HepG2 (cell line): Measurements from ENCODE around the gene MYLK. TPM values are rescaled to one million over a fixed set of nuclear protein-coding genes. Genes with fewer than 3 reads are reported as not detected.

ENCODE experiments used
- ATAC-seq: fragments of 200-7000 bp; cut with Tn5 transposase; 3 replicates; pipeline ENCODE4 v1.9.1; 2020; ENCODE audit warnings: mild to moderate bottlenecking, moderate library complexity
- BruUV-seq: library from RNA; stranded (reverse); fragments of 400-500 nt; replicated peaks from 2 replicates; lab custom pipeline; 2021; lab: Mats Ljungman, UMichigan
- CTCF ChIA-PET: fragments of 300-600 bp; formaldehyde crosslinking; extraction: SDS; loops from one replicate; lab custom pipeline; 2021; ENCODE audit warnings: low total read pairs, inconsistent platforms, low intra/inter-chr PET ratio; lab: Yijun Ruan, JAX
- POLR2A ChIA-PET: fragments of 350-600 bp; sonication (Branson Sonifier 250); formaldehyde crosslinking; loops from one replicate; lab custom pipeline; 2020; ENCODE audit warnings: antibody characterized with exemption, inconsistent platforms; lab: Yijun Ruan, JAX
- DNase-seq: peaks from one replicate; pipeline ENCODE4 v3.0.0-alpha.2; 2015; ENCODE audit warnings: low spot score
- FAIRE-seq: peaks from 3 replicates; lab custom pipeline; 2011; peaks lifted over from hg19 to GRCh38; lab: Jason Lieb, UNC
- H2AFZ ChIP-seq: one replicate; pipeline ENCODE4 v1.6.1; 2011; ENCODE audit warnings: low read length, inconsistent platforms
- H3K27ac ChIP-seq: fragments of 300-600 bp; 3 replicates; pipeline ENCODE4 v1.8.0; 2011; ENCODE audit warnings: mixed run types, mild to moderate bottlenecking, mixed read lengths, low read length, inconsistent platforms; ENCODE audit not compliant: insufficient read depth; ENCODE audit errors: extremely low read length
- H3K27me3 ChIP-seq, 2 experiments: fragments of 200-600 bp in 1 of 2; 2 replicates in 1 of 2; 3 replicates in 1 of 2; pipeline versions ENCODE4 v1.6.0 to v1.8.0; 2011; ENCODE audit warnings: low read length in 2 of 2, mild to moderate bottlenecking in 2 of 2, moderate library complexity in 2 of 2, inconsistent platforms in 1 of 2; ENCODE audit not compliant: insufficient read depth in 2 of 2, control insufficient read depth in 1 of 2
- H3K36me3 ChIP-seq, 2 experiments: fragments of 200-600 bp in 1 of 2; replicated peaks in 1 of 2; 2 replicates in 1 of 2; 3 replicates in 1 of 2; pipeline versions ENCODE4 v1.5.1 to v1.8.0; 2011; ENCODE audit warnings: low read length in 2 of 2, inconsistent platforms in 1 of 2; ENCODE audit not compliant: insufficient read depth in 2 of 2, control insufficient read depth in 1 of 2
- H3K4me1 ChIP-seq: 2 replicates; pipeline ENCODE4 v1.5.1; 2012; ENCODE audit warnings: low read length, inconsistent platforms; ENCODE audit not compliant: insufficient read depth
- H3K4me2 ChIP-seq: 2 replicates; pipeline ENCODE4 v1.6.0; 2011; ENCODE audit warnings: low read depth, low read length, inconsistent platforms
- H3K4me3 ChIP-seq, 3 experiments: fragments of 200-600 bp in 1 of 3; sonication (generic), shearing (Covaris generic) in 1 of 3; replicated peaks in 1 of 3; 2 replicates each; pipeline ENCODE4 v1.5.1; 2011 to 2016; ENCODE audit warnings: low read length in 3 of 3, inconsistent platforms in 2 of 3, low read depth in 2 of 3, mild to moderate bottlenecking in 2 of 3, control low read depth in 1 of 3, mixed read lengths in 1 of 3; ENCODE audit not compliant: insufficient read depth in 1 of 3
- H3K79me2 ChIP-seq: one replicate; pipeline ENCODE4 v1.6.1; 2011; ENCODE audit warnings: low read length, inconsistent platforms; ENCODE audit not compliant: insufficient read depth
- H3K9ac ChIP-seq: 2 replicates; pipeline ENCODE4 v1.6.0; 2011; ENCODE audit warnings: mild to moderate bottlenecking, low read depth, low read length, inconsistent platforms; ENCODE audit not compliant: insufficient read depth
- H3K9me3 ChIP-seq: 2 replicates; pipeline ENCODE4 v1.5.1; 2012; ENCODE audit warnings: mild to moderate bottlenecking, low read length
- H4K20me1 ChIP-seq: 2 replicates; pipeline ENCODE4 v1.6.0; 2011; ENCODE audit warnings: inconsistent platforms, mild to moderate bottlenecking, low read length, moderate library complexity; ENCODE audit not compliant: insufficient read depth
- CBFB ChIP-seq: sonication (generic); formaldehyde crosslinking; IDR thresholded peaks from 2 replicates; pipeline ENCODE4 v1.4.0; 2020; ENCODE audit warnings: missing genetic modification reagents
- CC2D1A ChIP-seq: sonication (generic); formaldehyde crosslinking; IDR thresholded peaks from 2 replicates; pipeline ENCODE4 v1.8.1; 2023; ENCODE audit warnings: mild to moderate bottlenecking, missing genetic modification reagents
- GZF1 ChIP-seq: sonication (generic); formaldehyde crosslinking; IDR thresholded peaks from 2 replicates; pipeline ENCODE4 v1.5.1; 2020; ENCODE audit warnings: mild to moderate bottlenecking, missing genetic modification reagents
- HDAC6 ChIP-seq: fragments of 200-600 bp; sonication (generic); IDR thresholded peaks from 2 replicates; pipeline ENCODE4 v1.7.0; 2017; ENCODE audit warnings: mild to moderate bottlenecking, antibody characterized with exemption, low read length, low read depth
- KDM6A ChIP-seq: IDR thresholded peaks from 2 replicates; pipeline ENCODE4 v1.6.1; 2016; ENCODE audit warnings: low read depth
- KLF12 ChIP-seq: sonication (generic); formaldehyde crosslinking; IDR thresholded peaks from 2 replicates; pipeline ENCODE4 v1.4.0; 2020; ENCODE audit warnings: missing genetic modification reagents, borderline replicate concordance
- MAFG ChIP-seq: sonication (generic); formaldehyde crosslinking; IDR thresholded peaks from 2 replicates; pipeline ENCODE4 v1.5.1; 2020; ENCODE audit warnings: mild to moderate bottlenecking, missing genetic modification reagents
- MTA3 ChIP-seq: sonication (generic); formaldehyde crosslinking; IDR thresholded peaks from 2 replicates; pipeline ENCODE4 v1.4.0; 2020; ENCODE audit warnings: missing genetic modification reagents
- NCOA1 ChIP-seq: sonication (generic); formaldehyde crosslinking; IDR thresholded peaks from 2 replicates; pipeline ENCODE4 v1.9.0; 2021; ENCODE audit warnings: missing genetic modification reagents
- RNF2 ChIP-seq: fragments of 450-650 bp; conservative IDR thresholded peaks from 2 replicates; pipeline ENCODE4 v1.6.1; 2016; ENCODE audit warnings: low read depth
- TOE1 ChIP-seq: sonication (generic); formaldehyde crosslinking; IDR thresholded peaks from 2 replicates; pipeline ENCODE4 v1.4.0; 2020; ENCODE audit warnings: mild to moderate bottlenecking, missing genetic modification reagents
- XBP1 ChIP-seq: sonication (generic); formaldehyde crosslinking; IDR thresholded peaks from 2 replicates; pipeline ENCODE4 v1.5.0; 2020; ENCODE audit warnings: missing genetic modification reagents
- ZMYM2 ChIP-seq: sonication (generic); formaldehyde crosslinking; IDR thresholded peaks from 2 replicates; pipeline ENCODE4 v1.8.0; 2022; ENCODE audit warnings: mild to moderate bottlenecking, missing genetic modification reagents
- ZNF121 ChIP-seq: sonication (generic); formaldehyde crosslinking; IDR thresholded peaks from 2 replicates; pipeline ENCODE4 v1.5.0; 2020; ENCODE audit warnings: mild to moderate bottlenecking, missing genetic modification reagents
- ZNF160 ChIP-seq: sonication (generic); formaldehyde crosslinking; IDR thresholded peaks from 2 replicates; pipeline ENCODE4 v1.8.0; 2022; ENCODE audit warnings: mild to moderate bottlenecking, inconsistent platforms, missing genetic modification reagents
- ZNF564 ChIP-seq: sonication (generic); formaldehyde crosslinking; IDR thresholded peaks from 2 replicates; pipeline ENCODE4 v1.8.1; 2023; ENCODE audit warnings: mild to moderate bottlenecking, missing genetic modification reagents
- WGBS: methylation state at CpG from one replicate; pipeline ENCODE4 v1.1.6; 2017; ENCODE audit warnings: low lambda C conversion rate; 5-methylcytosine and 5-hydroxymethylcytosine counted together
- in situ Hi-C: cut with HindIII; loops from 2 replicates; pipeline ENCODE4 v1.10.0; 2017; ENCODE audit warnings: low pct_unique_long_range_greater_than_20kb; ENCODE audit not compliant: extremely low pct_ligation_motif_present
- intact Hi-C: fragments of 100-400 bp; cut with micrococcal nuclease; formaldehyde crosslinking; loops from one replicate; pipeline ENCODE4 v1.10.0; 2022; ENCODE audit not compliant: unreplicated experiment
- polyA plus RNA-seq, 8 experiments: library from polyadenylated mRNA; depleted of rRNA in 3 of 8; stranded (reverse) in 7 of 8; unstranded in 1 of 8; fragments of >200 nt; fragmentation: Illumina TruSeq in 4 of 8; extraction: Trizol in 4 of 8; gene quantifications; 2 replicates each; pipeline versions ENCODE4 v1.2.1 to v1.2.3, GENCODE V29; 2011 to 2016; ENCODE audit warnings: low read depth in 4 of 8, missing spikeins in 1 of 8, mixed read lengths in 1 of 8; ENCODE audit not compliant: insufficient read depth in 1 of 8
- total RNA-seq, 5 experiments: library from RNA; depleted of rRNA; stranded (reverse); fragments of >200 nt; fragmentation: Illumina TruSeq; extraction: Trizol; gene quantifications; 2 replicates each; pipeline ENCODE4 v1.2.3, GENCODE V29; 2016; ENCODE audit warnings: low read depth in 1 of 5
- TF ChIP-seq, protein P1 (sequence below): sonication (generic); formaldehyde crosslinking; IDR thresholded peaks from 2 replicates; pipeline ENCODE4 v1.5.0; 2020; ENCODE audit warnings: mild to moderate bottlenecking, low read depth, missing genetic modification reagents, borderline replicate concordance

Gene MYLK
- total and polyA plus RNA-seq, 2 of the 13 experiments (the other 11 are each of a cell fraction or from before 2014, with no cell fraction given): 10.6 to 34.9 TPM

DNA sequence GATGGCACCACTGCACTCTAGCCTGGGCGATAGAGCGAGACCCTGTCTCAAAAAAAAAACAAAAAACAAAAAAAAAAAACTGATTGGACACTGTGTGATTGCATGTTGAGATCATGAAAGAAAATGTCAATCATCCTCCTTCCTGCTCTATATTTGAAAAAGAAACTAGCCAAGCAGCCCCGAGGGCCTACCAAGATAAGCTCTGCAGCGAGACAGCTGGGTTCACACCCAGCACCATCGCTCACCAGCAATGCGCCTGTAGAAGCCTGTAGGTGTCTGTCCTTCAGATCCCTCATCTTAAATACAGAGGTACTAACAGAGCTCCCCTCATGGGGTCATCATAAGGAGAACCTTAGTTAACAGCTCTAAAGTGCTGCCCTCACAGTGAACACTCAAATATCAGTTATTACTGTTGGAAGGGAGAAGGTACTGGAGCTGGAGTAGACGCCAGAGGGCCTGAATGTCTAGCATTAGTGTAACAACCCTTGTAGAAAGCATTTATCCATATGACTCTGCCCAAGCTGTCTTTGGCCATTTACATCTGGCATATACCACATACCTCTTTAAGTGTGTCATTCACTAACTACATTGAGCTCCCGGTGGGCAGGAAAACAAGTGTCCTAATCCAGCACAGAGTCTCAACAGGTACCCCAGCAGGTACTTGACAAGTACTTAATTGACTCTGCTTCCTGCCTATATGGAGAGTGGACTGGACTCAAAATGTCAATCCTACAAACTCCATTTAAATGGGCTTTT is 22.9 kb downstream of the MYLK start:
- Histone ChIP-seq H3K4me1 (no peaks in the 10 kb centered on the region), H3K27me3 (0 out of 5 replicates have a peak, but pooled peaks cover 0 to 1% of the 10 kb centered on the region in 2 experiments), H4K20me1 (no peaks in the 10 kb centered on the region), H3K36me3 (no peaks in the 10 kb centered on the region), H3K4me3 (no peak overlapping the region), H3K27ac (no peak overlapping the region), H3K9me3 (no peaks in the 10 kb centered on the region), H3K9ac (no peak overlapping the region), H3K79me2 (no peaks in the 10 kb centered on the region), H3K4me2 (no peak overlapping the region), H2AFZ (no peak overlapping the region)
- FAIRE-seq (no peak), ATAC-seq (no peak), DNase-seq (no peak)
- BruUV-seq: no TSS peak
- in situ Hi-C loops (no loop called here), intact Hi-C loops (no loop called here)
- 75% methylated on average over 8 of the region's 8 CpGs for WGBS
- TF ChIP-seq CBFB (CRISPR knock-in tag): no peak
- TF ChIP-seq RNF2: no peak
- no peak for TF ChIP-seq CC2D1A (CRISPR knock-in tag)
- TF ChIP-seq, protein P1, sequence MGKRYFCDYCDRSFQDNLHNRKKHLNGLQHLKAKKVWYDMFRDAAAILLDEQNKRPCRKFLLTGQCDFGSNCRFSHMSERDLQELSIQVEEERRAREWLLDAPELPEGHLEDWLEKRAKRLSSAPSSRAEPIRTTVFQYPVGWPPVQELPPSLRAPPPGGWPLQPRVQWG (CRISPR knock-in tag): no peak
- TF ChIP-seq MAFG (CRISPR knock-in tag): no peak
- no peak for TF ChIP-seq TOE1 (CRISPR knock-in tag)
- TF ChIP-seq NCOA1 (CRISPR knock-in tag): no peak
- TF ChIP-seq XBP1 (CRISPR knock-in tag): no peak
- ChIA-PET POLR2A (no interaction called here), CTCF (no interaction called here)

- no TSS peak for BruUV-seq
Measured at GRCh38 chr3:123859177-123859576, 25.0 kb downstream of the MYLK start.

More at GRCh38 chr3:123859177-123859576, 25.0 kb downstream of the MYLK start:
- Histone ChIP-seq H3K79me2 (no peaks in the 10 kb centered on the region), H3K4me2 (no peak overlapping the region), H3K27me3 (0 out of 5 replicates have a peak, but pooled peaks cover 0 to 1% of the 10 kb centered on the region in 2 experiments), H3K9ac (no peak overlapping the region), H3K4me3 (no peak overlapping the region), H3K9me3 (no peaks in the 10 kb centered on the region), H3K36me3 (no peaks in the 10 kb centered on the region), H4K20me1 (no peaks in the 10 kb centered on the region), H2AFZ (no peak overlapping the region), H3K27ac (no peak overlapping the region), H3K4me1 (no peaks in the 10 kb centered on the region)
- 81% methylated on average over 1 of the region's 1 CpG for WGBS
- TF ChIP-seq ZMYM2 (CRISPR knock-in tag): no peak
- no peak for TF ChIP-seq KDM6A (CRISPR knock-in tag)
- TF ChIP-seq KLF12 (CRISPR knock-in tag): no peak
- TF ChIP-seq ZNF121 (CRISPR knock-in tag): no peak
- no peak for TF ChIP-seq HDAC6
- TF ChIP-seq ZNF160 (CRISPR knock-in tag): no peak
- TF ChIP-seq GZF1 (CRISPR knock-in tag): no peak
- no peak for TF ChIP-seq MTA3
- no peak for TF ChIP-seq ZNF564 (CRISPR knock-in tag)
- ATAC-seq (no peak), DNase-seq (no peak), FAIRE-seq (no peak)
- in situ Hi-C loops (no loop called here), intact Hi-C loops (no loop called here)
- POLR2A ChIA-PET: no interaction called here
- CTCF ChIA-PET: no interaction called here
